Stomach (tissue), 4 donors: ENCODE measurements around the gene SORCS2.

Experiments used
- POLR2AphosphoS5 ChIP-seq, 3 donors: sonication (generic); formaldehyde crosslinking; IDR thresholded peaks; one replicate each; pipeline ENCODE4 v1.6.1; 2016; ENCODE audit warnings: antibody characterized with exemption in 3 of 3
- TF ChIP-seq, protein P1 (sequence below), 7 experiments: fragments of 450-650 bp in 4 of 7; fragments of 200-600 bp in 3 of 7; sonication (generic) in 3 of 7; IDR thresholded peaks; one replicate each; pipeline ENCODE4 v1.5.1; 2016 to 2019; ENCODE audit warnings: antibody characterized with exemption in 7 of 7, control low read depth in 2 of 7, mild to moderate bottlenecking in 1 of 7

DNA sequence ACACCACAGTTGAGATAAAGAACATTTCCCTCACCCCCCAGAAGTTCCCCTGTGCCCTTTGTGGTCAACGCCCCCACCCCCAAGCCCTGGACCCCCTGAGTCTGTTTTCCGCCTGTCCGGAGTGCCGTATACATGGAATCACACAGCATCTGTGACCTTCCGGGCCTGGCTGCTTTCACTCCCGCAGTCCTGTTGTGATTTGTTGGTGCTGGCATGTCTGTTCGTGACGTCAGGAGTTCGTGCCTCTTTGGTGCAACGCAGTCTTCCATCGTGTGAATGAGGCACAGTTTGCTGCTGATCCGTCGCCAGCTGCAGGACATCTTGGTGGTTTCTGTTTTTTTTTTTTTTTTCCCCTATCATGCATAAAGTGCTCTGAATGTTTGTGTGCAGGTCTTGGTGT lies 180.3 kb downstream of the SORCS2 start:
- TF ChIP-seq, protein P1, sequence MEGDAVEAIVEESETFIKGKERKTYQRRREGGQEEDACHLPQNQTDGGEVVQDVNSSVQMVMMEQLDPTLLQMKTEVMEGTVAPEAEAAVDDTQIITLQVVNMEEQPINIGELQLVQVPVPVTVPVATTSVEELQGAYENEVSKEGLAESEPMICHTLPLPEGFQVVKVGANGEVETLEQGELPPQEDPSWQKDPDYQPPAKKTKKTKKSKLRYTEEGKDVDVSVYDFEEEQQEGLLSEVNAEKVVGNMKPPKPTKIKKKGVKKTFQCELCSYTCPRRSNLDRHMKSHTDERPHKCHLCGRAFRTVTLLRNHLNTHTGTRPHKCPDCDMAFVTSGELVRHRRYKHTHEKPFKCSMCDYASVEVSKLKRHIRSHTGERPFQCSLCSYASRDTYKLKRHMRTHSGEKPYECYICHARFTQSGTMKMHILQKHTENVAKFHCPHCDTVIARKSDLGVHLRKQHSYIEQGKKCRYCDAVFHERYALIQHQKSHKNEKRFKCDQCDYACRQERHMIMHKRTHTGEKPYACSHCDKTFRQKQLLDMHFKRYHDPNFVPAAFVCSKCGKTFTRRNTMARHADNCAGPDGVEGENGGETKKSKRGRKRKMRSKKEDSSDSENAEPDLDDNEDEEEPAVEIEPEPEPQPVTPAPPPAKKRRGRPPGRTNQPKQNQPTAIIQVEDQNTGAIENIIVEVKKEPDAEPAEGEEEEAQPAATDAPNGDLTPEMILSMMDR (IDR thresholded peaks at IDR 0.05), result no peak
- TF ChIP-seq POLR2AphosphoS5 (IDR thresholded peaks at IDR 0.05), result no peak
